Muscle of back (tissue), 11 donors: ENCODE data around the gene PFDN1. TPM values are rescaled to one million over a fixed set of nuclear protein-coding genes. Genes with fewer than 3 reads are reported as not detected.

ENCODE experiments used
- DNase-seq, 3 donors: peaks; one replicate each; pipeline versions ENCODE4 v3.0.0 to v3.0.0-alpha.2; 2013
- polyA plus RNA-seq, 10 donors: library from polyadenylated mRNA; unstranded; fragments of 120-200 nt; gene quantifications; one replicate each; pipeline ENCODE4 v1.2.1, GENCODE V29; 2013; ENCODE audit not compliant: insufficient read length in 10 of 10

The PFDN1 gene
- polyA plus RNA-seq, 10 donors: 63.7 to 88.9 (median 73.7) TPM

DNA sequence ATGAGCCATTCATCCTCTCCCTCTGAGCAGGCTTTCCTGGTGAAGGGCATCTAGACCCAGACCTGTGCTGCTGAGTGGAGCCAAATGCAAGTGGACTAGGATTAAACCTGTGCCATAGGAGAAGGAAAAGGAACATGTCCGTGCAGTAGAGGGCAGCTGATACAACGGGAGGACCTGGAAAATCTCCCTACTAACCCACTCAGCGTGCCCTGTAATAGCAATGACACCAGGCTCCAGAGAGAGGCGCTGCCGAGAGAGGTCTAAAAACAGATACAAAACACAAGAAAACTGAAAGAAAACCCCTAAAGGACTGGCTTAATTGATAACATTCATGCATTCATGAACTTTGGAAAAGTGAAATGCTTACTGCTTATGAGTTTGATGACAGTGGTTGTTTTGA, 60.8 kb downstream of the PFDN1 start:
- no peak for DNase-seq

DNA sequence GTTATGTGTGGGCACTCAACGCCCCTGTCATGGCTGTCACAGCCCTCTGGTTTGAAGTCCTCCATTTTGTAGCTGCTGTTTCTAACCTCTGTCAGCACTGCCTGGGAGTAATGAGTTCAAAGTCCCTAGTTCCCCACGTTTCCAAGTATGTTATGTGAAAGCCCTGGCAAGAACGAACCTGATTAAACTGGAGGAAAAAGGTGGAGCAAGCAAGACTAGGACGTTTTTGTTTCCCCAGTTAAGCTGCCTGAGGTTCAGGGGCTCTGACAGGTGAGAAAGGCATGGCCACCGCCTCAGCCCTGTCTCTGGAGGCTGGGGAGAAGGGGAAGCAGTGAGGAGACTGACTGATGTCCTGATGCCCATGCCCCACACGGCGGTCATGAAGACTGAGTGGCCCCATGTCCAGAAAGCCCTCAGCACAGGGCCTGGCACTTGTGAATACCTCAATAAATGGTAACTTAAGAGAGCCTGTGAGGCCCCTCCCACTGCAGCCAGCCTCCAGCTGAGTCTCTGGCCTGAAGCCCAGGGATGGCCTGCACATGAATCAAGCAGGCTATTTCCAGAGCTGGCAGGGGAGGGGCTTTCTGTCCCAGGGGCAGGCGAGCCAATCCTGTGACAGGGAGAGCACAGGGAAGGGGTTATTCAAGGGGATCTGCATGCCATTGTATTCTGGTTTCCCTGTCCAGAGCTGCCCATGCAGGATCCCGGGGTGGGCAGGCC, 61.8 kb downstream of the PFDN1 start:
- DNase-seq: peak; percentile 85 to 90 (median 85)

DNA sequence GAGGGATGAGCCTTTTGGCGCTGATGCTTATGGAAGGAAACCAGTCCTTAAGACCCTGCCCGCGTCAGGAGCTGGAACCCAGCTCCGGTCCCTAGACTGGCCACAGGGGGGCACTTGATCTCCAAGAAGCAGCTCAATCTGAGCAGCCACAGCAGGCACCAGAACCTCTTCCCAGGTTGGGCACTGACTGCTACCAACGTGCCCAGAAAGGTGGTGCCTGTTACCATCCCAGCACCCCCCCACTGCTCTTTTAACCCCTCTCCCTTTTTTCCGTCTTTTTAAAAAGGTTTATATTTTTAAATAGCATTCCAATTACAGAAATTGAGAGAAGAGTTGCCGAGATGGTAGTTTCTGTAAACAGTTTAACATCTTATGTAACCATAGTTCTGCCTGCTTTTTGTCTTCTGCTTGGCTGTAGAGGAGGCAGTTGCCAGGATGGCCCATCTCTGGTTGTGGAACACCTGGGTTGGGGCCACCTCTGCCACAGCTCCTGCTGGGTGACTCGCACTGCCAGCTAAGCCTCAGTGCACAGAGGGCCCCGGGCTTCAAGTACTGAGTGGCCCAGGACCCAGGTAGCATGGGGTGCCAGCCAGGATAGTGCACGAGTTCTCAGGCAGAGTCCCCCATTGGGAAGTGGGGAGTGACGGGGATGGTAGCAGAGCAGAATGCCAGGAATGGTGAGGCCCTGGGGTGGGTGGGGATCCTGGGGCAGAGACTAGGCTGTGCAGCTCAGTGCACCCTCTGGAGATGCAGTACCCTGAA, 62.8 kb downstream of the PFDN1 start:
- peak in 2 of 3 donors; percentile 48 to 60 for DNase-seq

DNA sequence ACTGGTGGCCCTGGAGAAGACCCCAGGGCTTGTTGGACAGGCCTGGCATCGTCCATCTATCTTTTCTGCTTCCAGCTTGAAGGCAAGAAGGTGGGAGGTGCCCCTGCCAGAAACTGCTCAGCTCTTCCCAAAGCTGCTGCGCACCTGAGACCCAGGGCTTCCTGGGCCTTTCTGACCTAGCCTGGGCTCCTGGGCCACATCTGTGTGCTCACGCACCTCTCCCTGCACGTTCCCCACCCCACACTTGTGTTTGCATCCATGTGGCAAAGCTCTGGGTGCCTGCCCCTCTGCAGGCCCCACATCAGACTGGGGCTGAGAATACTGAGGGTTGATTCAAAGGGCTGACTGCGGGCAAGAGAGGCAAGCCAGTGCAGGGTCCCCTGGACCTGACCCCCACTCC, 63.4 kb downstream of the PFDN1 start:
- no peak for DNase-seq

DNA sequence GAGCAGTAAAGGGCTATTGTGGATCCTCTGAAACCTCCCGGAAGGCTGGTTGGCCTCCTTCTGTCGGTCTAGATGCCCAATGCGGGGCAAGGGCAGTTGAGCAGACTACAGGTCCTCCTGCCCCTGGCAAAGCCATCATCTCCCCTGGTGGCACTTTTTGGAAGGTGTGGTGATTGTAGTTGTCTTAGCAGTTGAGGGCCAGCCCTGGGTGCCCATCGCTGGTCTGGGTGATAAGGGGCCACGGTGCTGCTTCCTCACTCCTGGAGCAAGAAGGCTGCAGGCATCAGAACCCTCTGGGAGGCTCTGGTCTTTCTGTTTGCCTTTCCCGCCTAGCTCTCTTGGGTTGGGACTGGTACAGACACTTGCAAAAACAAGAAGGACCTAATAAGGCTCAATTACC, 64.1 kb downstream of the PFDN1 start:
- no peak for DNase-seq

DNA sequence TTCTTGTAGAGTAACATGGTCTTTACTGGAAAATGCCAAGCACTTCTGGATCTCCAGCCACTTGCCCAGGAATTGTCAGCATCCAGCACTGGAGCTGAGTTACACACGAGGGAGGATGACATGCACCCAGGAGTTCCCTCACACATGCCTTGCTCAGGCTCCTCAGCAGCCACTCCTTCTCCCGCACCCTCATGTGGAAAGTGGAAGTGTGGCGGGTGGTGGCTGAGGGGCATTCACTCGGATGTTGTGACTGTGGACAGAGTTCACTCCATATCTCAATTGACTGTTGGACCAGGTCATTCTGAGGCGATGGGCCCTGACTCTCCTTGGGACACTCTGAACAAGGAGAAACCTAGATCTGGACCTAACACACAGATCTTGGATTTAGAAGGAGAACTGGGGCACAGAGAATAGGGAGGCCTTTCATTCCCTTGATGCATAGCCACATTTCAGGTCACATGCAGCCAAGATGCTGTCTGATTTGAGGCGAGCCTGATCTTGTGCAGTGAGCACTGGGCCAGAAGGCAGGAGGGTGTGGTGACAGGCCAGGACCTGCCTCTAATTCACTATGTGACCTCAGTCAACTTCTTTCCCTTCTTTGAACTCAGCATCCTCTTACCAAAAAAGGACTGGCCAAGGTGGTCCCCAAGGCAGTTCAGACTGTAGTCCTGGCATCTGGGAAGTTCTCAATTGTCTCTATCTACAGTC, 65.9 kb downstream of the PFDN1 start:
- DNase-seq: no peak

DNA sequence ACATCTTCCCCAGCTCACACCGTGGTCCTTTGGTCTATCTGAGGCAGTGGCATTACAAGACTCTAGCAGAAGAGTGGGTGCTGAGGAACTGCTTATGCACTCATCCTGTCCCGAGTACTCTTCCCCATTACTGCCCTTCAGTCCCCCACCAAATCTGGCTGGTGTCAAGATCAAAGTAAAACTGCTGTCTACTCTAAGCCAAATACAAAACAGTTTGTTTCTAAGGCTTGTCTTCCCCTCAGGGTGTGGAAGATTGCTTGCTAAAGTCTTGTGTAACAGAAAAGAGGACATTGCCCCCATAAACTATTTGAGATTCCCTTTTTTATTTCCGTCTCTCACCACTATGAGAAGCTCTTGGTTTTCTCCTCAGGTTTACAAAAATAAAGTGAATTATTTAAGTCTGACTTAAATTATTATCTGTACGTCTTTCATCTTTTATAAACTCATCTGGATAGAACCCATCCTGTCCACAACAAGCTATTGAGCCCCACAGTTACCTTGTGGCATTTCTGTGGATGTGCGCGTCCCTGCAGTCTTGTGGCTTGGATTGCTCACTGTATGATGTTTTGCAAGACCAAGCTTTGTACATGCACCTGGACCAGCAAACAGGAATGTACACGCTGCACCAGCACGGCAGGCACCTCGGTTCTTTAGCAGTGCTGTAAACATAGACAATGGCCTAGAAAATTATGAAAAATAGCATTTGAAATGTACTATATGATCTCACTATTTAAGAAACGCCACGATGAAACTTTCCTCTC, 66.9 kb downstream of the PFDN1 start:
- no peak for DNase-seq

DNA sequence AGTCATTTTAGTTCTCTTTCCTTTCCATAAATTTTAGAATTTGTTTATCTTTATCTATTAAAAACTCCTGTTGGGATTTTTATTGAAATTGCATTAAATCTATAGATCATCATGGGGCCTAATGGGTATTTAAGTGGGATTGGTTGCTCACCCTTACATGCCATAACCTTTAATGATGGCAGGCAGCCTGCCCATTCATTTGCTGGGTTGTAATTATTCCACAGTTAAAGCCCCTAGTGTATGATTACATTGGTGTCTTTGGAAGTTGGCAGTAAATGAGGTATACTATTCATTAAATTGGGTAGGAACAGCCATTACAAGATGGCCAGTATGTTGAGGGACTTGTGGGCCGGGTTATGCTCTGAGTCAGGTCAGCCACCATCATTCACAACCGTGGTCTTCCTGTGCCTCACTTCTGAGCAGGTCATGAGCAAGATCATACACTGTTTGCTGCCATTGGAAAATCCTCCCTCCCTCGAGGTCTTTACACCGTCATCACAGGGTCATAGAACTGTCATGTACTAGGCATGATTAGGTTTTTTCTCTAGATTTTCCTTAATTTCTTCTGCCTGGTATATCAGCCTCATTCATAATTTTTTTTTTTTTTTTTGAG, 68.4 kb downstream of the PFDN1 start:
- DNase-seq: no peak

DNA sequence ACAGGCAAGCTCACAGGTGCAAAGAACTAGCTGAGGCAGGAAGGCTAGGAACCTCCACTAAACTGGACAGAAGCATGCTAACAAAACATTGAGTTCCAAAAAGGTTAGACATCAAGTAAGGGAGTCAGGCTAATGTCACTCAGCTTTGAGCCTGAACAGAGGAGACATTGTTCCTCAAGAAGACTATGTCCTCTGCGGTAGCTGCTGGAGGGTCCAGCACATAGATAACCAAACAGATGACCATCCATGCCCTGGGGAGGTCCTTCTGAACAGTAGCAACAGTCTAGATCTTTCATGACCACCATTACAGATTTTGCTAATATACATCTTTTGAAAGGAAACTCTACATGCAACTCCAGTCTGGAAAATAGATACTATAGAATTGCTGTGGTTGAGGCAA, 70.2 kb downstream of the PFDN1 start:
- no peak for DNase-seq

DNA sequence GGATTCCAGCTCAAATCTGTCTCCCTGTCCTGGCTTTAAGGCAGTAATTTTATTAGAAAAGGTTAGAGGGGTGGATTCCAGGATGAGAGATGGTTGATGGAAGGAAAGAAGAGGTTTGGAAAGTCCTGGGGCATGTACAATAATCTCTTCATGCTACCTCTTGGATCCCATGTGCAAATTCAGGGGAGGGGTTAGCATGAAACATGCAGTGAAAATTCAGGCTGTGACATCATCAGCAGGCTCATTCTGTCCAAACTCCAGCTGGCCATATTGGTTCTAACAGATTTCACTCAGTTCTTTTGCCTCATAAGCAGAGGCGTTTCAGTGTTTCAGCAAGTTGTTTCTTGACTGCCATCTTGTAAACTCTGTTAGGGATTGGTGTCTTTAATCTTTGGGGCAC, 72.5 kb downstream of the PFDN1 start:
- no peak for DNase-seq

DNA sequence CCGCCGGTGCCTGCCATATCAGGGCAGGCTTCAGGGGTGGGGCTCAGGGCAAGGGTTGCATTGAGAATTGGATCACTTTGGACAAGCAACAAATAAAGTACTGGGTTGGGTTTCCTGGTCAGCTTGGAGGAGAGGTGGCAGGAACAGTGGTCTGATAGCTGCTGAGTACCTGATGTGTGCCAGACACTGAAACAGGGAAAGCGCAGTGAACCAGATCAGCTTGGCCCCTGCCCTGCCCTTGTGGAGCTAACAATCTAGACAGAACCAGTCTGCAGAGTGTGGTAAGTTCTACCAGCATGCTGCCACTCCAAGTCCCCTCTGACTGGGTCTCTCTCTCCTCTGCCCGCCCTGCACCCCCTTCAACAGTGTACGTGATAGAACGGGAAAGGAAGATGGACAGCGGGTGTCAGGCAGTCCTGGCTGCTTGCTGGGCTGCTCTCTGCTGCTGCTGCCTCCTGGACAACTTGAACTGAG, 74.5 kb downstream of the PFDN1 start:
- no peak for DNase-seq

DNA sequence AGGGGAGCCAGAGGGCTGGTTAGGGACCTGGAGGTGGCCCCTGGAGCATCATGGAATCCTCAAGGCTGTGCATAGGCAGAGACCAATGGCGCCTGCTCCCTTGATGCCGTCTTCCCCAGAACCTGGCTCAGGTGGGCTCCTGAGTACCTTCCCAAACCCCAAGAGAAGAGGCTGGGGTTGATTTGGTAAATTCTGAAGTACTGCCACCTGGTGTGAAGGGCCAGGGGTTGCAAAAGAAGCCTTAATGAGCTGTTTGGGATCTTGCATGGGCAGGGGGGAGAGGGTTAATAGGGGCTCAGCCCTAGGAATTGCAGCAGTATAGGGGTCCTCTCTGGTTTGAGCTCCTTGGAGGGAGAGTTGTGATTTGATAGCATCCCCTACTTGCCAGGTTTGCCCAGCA, 75.9 kb downstream of the PFDN1 start:
- DNase-seq: no peak

DNA sequence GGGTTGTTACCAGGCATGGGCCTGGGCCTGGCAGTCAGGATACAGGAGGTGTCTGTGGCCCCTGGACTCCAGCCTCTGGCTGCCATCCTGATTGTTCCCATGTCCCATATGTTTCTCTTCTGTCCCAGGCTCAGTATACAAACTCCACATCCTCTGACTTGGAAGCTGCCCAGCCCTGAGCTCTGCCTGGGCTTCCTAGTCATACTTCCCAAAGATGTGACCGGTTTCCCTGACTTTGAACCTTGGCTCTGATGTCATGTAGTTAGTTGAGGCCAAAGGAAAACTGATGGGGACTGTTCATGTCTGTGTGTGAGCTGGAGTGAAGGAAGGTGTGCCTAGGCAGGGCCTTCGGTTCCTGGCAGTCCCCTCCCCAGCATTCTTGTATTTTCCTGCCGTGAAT, 77.5 kb downstream of the PFDN1 start:
- no peak for DNase-seq

DNA sequence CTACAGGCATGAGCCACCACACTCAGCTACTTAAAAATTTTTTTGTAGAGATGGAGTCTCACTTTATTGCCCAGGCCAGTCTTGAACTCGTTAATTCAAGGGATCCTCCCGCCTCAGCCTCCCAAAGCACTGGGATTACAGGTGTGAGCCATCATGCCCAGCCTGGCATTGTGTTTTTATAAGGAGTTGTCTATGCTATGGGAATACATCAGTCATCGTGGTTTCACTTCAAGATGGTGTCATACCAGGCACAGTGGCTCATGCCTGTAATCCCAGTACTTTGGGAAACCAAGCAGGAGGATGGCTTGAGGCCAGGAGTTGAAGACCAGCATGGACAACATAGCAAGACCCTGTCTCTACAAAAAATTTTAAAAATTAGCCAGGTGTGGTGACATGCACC, 78.2 kb downstream of the PFDN1 start:
- DNase-seq: no peak

DNA sequence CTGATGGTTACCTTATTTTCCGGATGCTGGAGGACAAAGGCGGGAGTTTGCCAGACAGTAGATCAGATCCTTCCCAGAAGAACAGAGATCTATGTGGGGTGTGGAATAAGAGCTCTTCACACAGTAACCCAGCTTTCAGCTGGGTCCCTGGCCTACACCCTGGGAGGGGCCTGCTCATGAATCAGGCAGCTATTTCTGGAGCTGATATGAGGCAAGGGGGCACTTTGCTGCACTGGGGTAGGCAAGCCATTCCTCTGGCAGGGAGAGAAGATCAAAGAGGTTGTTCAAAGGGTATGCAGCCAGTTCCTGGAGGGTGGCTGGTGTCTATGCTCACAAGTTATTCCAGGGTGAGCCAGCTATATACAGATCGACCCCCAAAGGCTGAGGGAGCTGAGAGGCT, 79.3 kb downstream of the PFDN1 start:
- DNase-seq: no peak

DNA sequence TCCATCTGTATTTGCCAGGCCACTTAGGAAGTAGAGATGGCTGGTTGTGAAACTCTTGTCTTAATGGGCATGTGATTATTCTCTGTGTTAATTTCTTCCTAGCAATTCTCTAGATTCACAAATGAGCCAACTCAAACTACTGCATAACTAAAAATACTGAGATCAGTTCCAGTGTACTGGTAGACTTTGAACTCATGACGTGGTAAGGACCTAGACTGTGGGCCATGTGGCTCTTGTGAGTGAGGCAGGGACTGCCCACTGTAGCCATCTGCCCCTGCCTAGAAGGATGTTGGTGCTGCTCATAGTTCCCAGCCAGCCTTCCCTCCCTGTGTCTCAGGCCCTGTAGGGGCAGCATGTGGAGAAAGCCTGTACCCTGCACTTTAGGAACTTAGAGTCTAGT, 80.5 kb downstream of the PFDN1 start:
- DNase-seq: no peak

DNA sequence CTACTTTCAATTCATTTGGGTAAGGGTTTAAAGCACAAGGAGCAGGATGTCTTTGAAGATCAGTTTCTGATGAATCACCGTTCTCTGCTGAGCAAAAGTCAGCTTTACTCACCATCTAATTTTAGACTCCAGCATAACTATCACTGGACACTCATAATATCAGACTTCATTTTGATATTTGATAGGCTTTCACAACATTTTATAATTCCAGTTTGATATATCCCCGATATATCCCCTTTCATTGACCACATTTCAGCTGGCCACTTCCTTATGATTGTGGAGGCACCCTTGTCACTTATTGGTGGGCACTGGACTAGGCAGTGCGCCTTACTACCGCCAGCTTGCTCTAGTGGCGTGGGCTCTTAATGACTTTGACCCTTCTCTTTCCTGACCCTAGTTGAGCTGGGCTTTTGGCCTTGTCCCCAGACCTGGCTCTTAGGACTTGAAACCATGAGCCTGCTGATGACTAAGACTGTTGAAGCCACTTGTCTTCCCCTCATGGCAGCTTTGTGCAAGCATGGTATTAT, 81.1 kb downstream of the PFDN1 start:
- peak in 1 of 3 donors; percentile 57 for DNase-seq

DNA sequence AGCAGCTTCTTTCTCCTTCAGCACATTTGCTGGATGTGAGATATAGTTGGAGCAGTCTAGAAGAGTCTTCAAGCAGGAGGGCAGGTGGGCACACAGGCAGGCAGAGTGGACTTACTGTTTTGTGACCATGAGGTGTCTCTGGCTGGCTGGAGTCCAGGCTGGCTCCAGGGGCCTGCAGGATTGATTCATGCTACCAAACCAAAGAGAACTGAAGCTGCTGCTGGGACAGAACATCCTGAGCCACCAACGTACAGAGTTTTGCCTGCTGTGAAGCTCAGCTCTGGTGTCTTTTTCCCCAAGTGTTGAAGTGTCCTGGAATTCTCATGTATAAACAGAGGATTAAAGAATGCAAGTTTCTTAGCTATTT, 82.2 kb downstream of the PFDN1 start:
- DNase-seq: no peak

DNA sequence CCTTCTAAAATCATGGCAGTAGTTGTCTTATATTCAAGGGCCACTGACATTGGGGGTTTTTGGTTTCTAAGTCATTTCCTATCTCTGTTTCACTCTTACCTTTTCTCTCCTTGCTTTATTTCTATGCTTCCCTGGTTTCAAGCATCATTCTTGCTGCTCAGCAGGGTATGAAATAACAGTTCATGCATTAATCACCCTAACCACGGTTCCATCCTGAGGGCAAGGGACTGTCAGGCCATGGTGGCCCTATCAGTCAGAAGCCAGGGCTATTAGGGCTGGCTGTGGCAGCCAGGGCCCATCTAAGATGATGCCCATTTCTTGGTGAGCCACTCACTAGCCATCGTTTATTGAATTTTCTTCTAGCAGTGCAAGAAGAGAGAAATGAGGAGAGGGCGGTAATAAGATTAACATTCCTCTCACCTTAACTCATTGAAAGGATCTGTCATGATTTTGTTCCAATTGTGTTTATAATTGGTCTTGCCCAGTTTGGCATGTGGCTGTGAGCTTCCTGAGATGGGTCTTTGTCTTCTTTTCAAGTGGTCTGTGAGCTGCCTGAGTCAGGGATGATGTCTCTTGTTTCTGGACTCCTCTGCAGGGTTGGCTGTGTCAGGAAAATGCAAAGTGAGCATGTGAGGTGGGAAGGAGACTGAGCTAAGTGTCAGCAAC, 82.7 kb downstream of the PFDN1 start:
- DNase-seq: no peak

DNA sequence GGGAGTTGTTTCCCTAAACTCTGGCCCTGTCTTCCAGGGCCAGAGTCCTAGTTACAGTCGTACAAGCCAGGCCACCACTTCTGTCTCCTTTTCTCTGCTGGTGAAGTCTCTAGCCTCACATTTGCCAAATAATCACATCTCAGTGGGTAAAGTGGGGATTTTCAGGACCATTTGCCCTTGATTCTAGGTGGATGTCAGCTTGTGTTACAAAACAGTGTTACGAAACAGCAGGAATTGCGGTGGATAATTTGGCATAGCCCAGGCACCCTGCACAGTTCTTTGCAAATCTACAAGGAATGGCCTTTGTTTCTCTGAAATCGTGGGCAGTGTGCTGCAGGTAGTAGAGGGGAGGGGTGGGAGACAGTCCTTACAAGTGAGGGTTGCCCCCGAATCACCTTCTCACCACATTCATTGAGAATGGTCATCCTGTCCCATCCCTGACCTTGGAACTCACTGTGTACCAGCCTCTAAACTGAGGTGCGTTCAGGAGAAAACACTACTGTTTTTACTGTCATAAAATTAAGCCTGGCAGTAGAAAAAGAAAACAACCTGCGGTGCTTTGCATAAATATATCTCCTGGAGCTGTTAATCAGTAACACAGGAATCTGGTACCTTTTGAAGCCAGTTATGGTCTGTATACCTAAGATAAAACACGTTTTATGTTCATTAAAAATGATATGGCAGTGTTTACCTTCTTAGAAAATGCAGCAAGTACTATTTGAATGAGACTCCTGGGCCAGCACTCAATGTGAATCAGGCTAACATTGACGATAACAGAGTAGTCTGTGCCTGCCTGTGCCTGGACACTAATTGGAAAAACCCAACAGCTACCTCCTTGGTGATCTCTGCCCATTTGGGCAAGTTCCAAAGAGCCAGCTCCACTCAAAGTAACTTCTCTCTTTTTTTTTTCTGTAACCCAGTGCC, 83.6 kb downstream of the PFDN1 start:
- no peak for DNase-seq
